OCI-LY7 (cell line): ENCODE measurements around the gene PPP4R4.
"Not testable (repeated sequence)": the region's sequence is repeated elsewhere in the genome, so short reads cannot be mapped to it uniquely, and the experiment has no call there.

ENCODE experiments used
- CTCF ChIP-seq: fragments of 200-600 bp; sonication (generic); conservative IDR thresholded peaks from 2 replicates; pipeline ENCODE4 v1.5.1; 2014; ENCODE audit warnings: mild to moderate bottlenecking, antibody characterized with exemption, low read length, moderate library complexity, mixed read lengths
- EZH2phosphoT487 ChIP-seq: fragments of 200-600 bp; sonication (generic); IDR thresholded peaks from 2 replicates; pipeline ENCODE4 v1.6.1; 2018; ENCODE audit warnings: low read depth, borderline replicate concordance, mild to moderate bottlenecking, mixed run types, antibody characterized with exemption, low read length, moderate library complexity, mixed read lengths

GRCh38 chr14:94218198-94218886 lies 44.2 kb downstream of the PPP4R4 start:
- not testable (repeated sequence) for TF ChIP-seq CTCF, EZH2phosphoT487
